Suppressor macrophage treated with lipopolysaccharide for 1 hour (primary cell): ENCODE data around the gene AMELY.
"Not testable (repeated sequence)": the region's sequence is repeated elsewhere in the genome, so short reads cannot be mapped to it uniquely, and the experiment has no call there.

ENCODE experiments used
- DNase-seq, 3 donors: peaks; one replicate each; pipeline ENCODE4 v3.0.0-alpha.2; 2020 to 2022

The AMELY gene, protein sequence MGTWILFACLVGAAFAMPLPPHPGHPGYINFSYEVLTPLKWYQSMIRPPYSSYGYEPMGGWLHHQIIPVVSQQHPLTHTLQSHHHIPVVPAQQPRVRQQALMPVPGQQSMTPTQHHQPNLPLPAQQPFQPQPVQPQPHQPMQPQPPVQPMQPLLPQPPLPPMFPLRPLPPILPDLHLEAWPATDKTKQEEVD

DNA sequence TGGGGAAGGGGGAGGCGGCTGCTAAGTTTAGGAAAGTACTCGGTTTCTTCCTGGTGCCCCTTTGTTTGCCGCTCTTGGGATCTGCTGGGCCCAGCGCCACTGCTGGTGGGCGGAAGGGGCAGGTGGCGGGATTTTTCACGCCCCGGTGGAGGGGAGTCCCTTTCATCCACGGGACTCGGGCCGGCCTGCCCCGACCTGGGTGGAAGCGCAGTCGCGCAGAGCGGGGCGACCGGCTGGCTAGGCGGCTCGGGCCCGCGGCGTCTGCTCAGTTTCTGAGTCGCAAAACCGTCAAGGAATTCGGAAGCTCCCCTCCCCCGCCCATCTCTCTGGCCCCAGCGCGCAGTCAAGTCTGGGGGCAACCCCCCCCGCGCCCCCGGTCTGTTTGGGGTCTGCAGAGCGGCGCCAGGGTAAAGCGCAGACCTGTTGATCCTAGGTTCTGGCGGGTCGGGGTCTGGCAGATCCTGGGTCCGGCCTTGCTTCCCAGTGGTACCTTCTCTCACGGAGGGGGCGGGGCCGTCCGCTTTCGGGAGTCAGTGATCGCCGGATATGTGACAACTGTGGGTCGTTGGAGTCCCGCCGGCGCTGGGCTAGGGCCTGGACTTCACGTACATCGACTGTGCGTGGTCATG lies at the start of gene AMELY:
Gene AMELY, minus strand, starts transcription at position 500 of the 629 bp plus-strand sequence. CDS start 39,144 bp downstream, outside the sequence.
- DNase-seq: no peak

DNA sequence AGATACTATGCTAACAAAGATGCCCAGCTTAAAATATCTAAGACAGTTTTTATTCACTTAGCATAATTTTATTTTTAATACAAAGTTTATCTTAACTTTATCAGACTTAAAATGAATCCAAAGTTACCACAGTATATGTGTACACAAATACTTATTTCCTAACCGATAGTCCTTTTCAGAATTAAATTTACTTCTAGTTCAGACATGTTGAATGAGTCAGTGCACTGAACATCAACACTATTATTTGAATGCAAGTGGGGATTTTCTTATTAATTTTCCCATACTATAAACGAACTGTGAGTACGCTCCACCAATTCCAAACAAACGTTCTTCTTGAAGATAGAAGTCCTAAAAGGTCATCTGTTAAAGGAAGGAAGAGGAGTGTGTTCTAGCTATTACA lies 38.4 kb upstream of the AMELY start:
- DNase-seq: no peak

DNA sequence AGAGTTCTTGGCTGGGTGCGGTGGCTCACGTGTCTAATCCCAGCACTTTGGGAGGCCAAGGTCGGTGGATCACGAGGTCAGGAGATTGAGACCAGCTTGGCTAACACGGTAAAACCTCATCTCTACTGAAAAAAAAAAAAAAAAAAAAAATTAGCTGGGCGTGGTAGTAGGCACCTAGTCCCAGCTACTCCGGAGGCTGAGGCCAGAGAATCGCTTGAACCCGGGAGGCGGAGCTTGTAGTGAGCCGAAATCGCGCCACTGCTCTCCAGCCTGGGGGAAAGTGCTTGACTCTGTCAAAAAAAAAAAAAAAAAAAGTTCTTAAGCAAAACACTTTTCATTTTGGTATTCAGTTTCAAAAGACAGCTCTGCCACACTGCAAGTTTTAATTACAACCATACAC lies 36.8 kb upstream of the AMELY start:
- DNase-seq: no peak

DNA sequence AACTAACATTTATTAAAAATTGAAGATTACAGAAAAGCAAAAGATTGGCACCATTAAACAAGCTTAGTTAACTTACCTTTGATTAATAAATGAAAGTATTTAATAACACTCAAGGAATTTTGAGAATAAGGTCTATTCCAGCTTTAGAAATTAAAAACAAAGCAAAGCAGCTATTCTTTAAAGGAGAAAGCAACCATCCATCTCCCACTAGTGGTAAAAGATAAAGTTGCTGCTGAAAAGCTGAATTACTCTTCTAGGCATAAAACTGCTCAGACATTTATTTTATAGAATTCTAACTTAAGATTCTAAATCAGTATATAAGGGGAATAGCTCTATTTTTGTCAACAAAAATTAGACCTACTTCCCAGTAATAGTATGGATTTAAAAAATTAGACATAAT lies 36.1 kb upstream of the AMELY start:
- DNase-seq: no peak

DNA sequence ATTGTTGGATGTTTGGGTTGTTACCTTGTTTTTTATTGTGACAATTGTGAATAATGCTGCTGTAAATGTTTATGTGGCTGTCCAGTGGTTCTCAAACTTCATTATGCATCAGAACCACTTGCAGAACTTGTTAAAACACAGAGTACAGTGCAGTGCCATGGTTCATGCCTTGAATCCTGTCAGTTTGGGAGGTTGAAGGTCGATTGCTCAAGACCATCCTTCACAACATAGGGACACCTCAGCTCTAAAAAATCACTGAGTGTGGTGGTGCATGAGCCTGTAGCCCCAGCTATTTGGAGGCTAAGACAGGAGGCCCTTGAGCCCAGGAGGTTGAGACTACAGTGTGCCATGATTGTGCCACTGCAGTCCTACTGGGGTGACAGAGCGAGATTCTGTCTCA lies 23.9 kb upstream of the AMELY start:
- no peak for DNase-seq

DNA sequence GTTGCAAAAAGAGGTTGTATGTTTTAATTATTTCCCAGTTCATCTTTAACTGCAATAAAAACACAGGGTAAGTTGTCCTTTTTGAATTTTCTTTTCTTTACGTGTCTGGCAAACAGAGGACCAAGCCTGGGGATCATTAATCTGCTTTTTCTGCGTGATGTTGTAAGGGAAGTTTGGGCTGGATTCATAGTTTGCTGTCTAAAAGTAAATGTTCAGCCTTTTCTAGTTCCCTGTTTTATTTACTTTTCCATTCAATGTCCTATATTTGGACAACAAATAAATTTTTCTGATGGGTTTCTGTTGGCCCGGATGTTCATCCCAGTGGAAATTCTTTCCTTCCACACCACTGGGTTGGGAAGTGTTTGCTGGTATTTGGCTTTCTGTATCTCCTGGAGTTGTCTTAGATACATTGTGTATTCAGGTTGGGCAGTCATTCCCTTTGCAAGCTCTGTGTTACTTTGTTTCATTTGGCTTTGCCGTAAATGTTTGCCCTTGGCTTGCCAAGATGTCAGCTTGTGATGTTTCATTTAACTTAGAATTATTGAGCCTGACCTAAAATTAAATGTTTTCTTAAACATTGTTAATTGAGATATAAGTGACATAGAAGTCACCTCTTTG lies 20.3 kb upstream of the AMELY start:
- no peak for DNase-seq

DNA sequence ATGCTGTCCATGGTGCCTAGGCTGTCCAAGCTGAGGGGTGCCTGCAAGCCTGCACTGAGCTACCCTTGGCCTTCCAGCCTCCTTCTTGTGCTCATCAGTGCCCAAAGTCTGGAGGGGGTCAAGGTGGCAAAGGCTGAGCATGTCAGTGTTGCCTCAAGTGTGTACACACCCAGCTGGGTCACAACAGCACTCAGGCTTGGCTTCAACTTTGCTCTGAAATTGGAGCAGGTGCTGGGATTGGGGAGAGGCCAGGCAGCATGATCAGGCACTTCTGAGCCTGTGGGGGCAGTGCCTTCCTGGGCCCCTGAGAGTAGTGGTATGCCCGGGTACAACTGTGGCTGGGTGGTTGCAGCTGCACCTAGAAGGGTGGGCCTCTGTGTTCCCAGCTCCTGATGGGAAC lies 17.7 kb upstream of the AMELY start:
- DNase-seq: no peak

DNA sequence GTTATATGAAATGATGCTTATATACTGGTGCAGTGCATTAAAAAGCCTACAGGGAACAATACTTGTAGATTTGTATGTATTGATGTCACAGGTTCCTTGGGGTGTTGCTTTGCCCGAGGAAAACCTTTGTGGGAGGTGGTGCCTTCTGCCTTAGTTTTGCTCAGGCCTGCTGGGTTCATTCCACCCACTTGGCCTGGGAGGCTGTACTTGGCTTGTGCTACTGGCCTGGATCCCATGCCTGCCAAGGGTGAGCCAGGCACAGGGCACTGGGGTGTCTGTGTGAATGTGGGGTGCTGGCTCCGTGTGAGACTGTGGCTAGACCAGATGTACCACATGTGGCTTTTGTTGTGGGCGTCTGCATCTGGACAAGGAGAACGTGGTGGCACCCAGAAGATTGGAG lies 16.7 kb upstream of the AMELY start:
- DNase-seq: no peak

DNA sequence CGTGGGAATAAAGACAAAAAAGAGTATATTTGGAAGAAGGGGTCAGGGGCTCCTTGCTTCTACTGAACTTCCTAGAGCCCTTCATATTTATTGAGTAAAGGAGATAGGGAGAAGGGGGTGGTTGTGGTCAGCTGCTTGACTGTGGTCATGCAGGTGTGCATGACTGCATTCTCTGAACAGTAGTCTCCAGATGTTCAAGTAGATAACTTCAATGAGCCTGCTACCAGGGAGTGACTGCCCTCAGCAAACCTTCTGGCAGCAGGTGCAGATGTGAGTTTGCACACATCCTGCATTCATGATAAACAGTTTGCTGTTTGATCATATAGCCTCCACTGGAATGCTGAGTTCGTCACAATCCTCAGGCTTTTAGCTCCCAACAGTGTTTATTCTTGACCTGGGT lies 9.5 kb upstream of the AMELY start:
- no peak for DNase-seq

DNA sequence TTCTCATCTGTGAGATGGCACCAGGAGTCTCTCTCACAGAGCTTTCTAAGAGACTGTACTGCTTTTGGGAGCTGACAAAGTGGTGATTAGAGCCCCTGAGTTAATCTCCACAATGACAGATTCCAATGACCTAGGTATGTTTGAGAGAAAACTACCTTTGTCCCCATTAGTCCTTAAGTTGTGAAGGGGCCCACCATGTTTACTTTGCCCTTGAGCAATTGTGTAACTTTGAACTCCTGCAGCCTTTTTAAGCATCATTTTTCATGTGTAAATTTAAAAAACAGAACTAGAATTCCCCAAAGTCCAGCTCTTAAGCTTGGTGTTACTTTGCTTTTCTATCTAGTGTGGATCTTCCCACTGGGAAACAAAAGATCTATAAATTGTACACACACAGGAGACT lies 1.8 kb upstream of the AMELY start:
- DNase-seq: no peak

DNA sequence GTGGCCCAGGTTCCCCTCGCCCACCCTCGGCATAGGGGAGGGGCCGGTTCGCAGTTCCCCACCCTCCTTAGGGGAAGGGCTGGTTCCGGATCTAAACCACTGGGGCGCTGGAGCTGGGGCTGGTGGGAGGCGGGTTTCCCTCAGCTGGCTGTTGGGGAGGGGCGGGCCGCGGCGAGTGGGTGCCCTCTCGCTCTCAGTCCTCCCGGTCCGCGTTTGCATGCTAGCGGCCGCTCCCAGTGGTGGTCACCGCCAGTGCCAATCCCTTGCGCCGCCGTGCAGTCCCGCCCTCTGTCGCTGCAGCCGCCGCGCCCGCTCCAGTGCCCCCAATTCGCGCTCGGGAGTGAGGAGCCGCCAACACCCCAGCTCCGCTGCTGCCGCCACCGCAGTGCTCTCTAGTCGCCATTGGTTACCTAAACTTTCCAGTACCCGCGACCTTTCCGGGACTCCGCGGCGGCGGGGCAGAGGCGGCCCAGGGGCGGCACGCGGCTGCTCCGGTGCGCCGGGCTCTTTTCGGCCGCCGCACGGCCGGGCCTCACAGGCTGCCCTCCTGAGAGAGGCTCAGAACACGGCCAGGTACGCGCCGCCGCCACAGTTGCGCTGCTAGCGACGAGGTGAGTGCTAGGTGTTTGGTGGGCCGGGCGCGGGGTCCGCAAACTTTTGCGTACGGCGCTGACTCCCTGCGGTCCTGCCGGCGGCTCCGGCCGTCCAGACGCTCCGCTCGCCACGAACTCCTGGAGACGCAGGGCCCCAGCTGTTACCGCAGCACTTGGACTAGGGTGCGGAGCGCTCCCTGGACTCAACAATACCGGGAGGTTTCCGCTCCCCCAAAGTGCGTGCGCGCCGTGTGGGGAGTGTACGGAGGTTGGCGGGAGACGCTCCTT lies 940 bp downstream of the AMELY start, which contains the start of gene TBL1Y:
Gene TBL1Y, plus strand, starts transcription at position 326 of the 881 bp plus-strand sequence. CDS start 114,388 bp downstream, outside the sequence.
- peak in 1 of 3 donors; percentile 0 for DNase-seq

DNA sequence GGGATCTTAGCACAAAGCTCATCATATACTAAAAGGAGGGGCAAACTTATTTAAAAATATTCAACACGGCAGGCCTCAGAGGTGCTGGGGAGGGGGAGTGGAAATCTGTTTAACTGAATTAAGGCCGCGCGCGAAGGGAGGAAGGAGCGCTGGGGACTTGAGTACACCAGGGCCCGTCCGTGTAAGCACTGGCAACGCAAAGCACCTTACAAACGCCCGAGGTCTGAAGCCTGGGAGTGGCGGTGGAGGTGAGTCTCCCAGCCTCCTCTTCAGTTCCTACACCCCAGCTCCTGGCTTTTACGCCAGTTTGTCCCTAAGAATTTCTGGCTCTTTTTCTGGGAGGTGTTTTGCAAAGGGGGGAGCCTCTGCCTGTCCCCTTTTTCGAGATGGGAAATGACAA lies 1.7 kb downstream of the AMELY start:
- DNase-seq: no peak

DNA sequence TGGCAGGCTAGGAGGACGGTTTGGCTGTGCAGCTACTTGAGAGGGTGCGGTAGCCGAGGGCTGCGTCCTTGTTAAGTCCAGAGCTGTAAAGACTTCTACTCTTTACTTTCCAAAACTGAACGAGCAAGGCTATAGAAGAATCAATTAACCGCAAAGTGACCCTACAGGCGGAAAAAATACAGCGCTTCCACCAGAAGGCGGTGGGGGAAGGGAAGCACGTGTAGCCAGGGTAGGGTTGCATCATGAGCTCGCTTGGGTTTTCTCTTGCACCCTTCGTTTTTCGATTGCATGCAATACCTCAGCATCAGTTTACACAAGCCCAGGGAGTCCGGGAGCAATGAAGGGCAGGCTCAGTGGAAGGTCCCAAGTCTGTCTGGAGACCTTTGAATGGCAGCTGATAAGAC lies 2.4 kb downstream of the AMELY start:
- no peak for DNase-seq

DNA sequence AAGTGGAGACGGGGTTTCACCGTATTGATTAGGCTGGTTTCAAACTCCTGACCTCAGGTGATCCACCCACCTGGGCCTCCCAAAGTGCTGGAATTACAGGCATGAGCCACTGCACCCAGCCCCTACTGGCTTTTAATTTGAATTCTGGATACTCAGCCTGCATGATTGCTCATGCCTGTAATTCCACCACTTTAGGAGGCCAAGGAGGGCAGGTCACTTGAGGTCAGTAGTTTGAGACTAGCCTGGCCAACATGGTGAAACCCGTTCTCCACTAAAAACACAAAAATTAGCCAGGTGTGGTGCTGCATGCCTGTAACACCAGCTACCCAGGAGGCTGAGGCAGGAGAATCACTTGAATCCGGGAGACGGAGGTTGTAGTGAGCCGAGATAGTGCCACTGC lies 3.5 kb downstream of the AMELY start:
- DNase-seq: not testable (repeated sequence)

DNA sequence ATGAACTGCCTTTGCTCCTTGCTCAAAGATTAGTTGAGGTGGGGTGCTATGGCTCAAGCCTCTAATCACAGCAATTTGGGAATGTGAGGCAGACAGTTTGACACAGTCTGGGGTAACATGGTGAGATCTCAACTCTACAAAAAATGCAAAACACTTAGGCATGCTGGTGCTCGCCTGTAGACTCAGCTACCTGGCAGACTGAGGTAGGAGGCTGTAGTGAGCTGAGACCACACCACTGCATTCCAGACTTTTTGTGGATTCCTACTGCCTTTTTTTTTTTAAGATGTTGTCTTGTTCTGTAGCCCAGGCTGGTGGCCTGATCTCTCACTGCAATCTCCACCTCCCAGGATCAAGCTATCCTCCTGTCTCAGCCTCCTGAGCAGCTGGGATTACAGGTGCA lies 4.0 kb downstream of the AMELY start:
- no peak for DNase-seq

DNA sequence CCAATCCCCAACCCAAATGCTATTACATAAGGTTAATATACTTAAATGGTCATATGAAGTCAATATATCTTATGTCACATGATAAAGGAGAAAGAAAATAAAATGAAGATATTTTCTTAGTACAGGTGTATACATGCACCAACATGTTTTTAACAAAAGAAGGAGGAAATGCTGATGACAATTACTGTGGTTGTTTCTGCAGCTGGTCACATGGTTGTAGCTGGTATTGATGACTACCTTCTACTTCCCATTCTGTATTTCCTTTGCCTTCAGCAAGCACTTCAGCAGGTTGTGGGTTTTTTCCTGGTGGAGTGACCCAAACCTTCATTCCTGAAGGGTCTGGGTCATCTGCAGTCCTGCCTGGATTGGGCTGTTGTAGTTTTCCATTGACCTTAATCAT lies 9.4 kb downstream of the AMELY start:
- DNase-seq: not testable (repeated sequence)

DNA sequence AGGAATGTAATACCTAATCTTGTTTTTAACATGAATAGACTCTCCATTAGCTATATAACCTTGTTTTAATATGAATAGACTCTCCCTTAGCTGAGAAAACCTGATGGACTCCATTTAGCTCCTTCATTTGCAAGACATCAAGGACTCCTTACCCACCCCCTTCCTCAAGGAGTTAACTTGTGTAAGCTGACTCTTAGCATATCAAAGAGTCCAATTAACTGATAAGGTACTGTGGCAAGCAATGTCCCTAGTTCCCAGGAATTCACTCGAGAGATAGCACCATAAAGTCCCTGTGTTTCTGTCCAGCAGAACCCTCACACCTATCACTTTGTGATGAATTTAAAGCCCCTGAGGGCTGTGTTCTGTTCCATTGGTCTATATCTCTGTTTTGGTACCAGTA lies 16.3 kb downstream of the AMELY start:
- DNase-seq: no peak

DNA sequence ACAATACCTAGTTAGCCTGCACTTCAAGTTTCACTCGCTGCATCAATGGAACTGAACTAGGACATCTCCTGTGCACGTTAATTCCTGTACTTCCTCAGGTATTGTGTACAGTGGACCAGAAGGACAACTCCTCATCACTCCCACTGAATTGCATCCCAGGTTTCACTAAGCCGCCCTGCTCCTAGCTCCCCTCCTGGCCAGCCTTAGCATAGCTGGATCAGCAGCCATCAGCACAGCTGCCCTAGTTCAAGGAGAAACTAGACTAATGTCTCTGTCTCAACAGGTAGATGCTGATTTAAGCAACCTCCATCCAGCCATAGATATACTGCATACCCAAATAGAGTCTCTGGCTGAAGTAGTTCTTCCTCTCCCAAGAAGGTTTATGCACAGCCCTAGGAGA lies 17.1 kb downstream of the AMELY start:
- no peak for DNase-seq

DNA sequence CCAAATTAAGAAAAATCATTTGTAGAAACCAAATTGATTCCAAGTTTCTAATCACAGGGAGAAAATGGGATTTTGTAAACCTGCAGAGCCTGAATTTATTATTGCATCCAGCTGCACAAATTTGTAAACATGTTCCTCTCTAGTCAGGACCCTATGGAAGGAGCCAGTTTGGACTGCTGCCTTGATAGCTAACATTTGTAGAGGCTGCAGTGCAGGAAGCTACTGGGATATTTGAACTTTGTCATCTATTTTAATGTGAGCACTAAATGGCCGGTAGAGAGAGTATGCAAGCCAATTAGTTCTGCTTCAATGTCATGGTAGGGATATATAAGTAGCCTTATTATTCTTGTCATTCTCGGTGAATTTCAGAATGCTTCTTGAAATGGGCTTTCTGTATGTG lies 62.2 kb downstream of the AMELY start:
- DNase-seq: no peak

DNA sequence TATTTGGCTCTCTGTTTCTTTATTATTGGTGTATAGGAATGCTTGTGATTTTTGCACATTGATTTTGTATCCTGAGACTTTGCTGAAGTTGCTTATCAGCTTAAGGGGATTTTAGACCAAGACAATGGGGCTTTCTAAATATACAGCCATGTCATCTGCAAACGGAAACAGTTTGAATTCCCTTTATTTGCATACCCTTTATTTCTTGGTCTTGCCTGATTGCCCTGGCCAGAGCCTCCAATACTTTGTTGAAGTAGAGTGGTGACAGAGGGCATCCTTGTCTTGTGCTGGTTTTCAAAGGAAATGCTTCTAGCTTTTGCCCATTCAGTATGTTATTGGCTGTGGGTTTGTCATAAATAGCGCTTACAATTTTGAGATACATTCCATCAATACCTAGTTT lies 68.9 kb downstream of the AMELY start:
- not testable (repeated sequence) for DNase-seq
